ENCODE data around the gene ZNF580.

Gene ZNF580

DNA sequence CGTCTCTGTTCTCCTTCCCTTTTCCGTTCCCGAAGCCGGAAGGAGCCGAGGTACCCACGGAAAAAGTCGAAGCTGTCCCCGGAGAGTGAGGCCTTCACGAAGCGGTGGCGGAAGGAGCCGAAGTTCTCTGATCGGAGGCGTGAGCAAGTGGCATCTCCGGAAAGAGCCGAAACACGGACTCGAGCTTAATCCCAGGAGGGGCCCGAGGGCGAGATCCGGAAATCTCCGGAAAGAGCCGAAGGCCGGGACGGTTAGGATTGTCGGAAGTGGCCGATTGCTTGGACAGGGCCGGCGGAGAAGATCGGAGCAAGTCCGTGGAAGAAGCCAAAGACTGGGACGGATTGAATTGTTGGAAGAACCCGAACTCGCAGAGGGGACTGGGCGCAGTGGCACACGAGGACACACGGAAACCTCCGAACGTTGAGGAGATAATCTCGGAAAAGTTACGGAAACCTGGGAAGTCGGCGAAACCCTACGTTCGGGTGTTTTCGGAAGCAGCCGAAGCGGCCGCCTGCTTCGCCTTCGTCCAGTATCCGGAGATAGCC lies 13.6 kb downstream of the ZNF580 start:
- Mint-ChIP-seq H3K4me3 (peak overlapping the region; percentile 92), H3K27ac (peak overlapping the region; percentile 96), H3K27me3 (no peaks in the 10 kb centered on the region), H3K4me1 (ENCODE audit: low read depth) (peaks cover 29% of the 10 kb centered on the region), H3K36me3 (peaks cover 11% of the 10 kb centered on the region), H3K9me3 (ENCODE audit: low read depth) (no peaks in the 10 kb centered on the region)

DNA sequence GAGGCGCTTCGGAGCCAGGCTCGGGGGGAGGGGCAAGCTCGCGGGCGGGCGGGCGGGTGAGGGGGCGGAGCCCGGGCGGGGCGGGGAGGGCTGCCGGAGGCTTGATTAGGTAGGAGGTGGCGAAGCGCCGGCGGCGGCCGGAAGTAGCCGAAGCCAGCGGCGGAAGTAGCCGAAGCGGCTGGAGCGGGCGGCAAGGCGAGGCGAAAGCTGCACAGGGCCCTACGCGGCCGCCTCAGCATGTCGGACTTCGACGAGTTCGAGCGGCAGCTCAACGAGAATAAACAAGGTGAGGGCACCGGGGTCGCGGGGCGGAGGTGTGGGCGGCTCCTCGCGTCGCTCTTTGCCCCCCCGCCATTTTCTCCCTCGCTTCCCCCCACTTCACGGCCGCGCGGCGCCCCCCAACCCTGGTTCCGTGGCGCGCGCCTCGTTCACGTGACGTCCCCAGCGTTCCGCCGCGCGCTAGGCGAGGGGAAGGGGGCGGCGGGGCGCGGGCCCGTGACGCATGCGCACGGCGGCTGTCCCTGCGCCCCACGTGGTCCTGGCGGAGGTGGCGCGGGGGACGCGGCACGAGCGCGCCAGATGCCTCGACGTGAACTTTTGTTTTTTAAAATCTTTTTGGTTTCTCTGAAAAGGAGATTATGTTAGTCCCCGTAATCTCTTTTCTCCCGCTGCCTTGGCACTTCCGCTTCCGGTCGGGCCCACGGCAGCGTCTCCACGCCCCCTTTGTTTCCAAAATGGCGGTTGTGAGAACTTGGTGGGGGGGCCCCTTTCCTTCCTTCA lies 14.3 kb downstream of the ZNF580 start, which contains the start of gene U2AF2:
Gene U2AF2, plus strand, starts transcription at position 168 of the 780 bp plus-strand sequence. Its CDS starts 70 bp downstream, at position 238.
- Mint-ChIP-seq H3K36me3 (peaks cover 13% of the 10 kb centered on the region), H3K27ac (peak within 1 kb of the TSS; percentile 99), H3K27me3 (no peaks in the 10 kb centered on the region), H3K9me3 (ENCODE audit: low read depth) (no peaks in the 10 kb centered on the region), H3K4me3 (peak within 1 kb of the TSS; percentile 98), H3K4me1 (ENCODE audit: low read depth) (peaks cover 29% of the 10 kb centered on the region)

GRCh38 chr19:55655648-55656040 lies 14.8 kb downstream of the ZNF580 start:
- Mint-ChIP-seq H3K4me3 (peak overlapping the region; percentile 98), H3K27ac (peak overlapping the region; percentile 99), H3K9me3 (ENCODE audit: low read depth) (no peaks in the 10 kb centered on the region)

DNA sequence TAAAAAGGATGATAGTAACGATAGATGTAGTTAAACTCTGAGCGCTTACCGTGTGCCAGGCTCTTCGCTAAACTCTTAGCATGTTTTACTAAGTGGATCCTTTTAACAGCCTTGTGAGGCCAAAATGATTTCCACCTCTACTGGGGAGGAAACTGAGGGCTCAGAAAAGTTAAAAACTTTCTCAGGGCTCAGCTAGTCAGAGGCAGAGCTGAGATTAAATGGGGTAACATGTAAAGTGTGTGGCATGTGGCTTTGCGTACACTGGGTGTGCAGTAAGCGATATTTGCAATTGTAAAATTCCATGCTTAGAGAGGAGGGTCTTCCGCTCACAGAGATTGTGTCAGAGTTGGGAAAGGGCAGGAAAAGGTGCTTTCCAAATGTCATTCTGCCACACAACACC lies 15.8 kb downstream of the ZNF580 start:
- peaks cover 13% of the 10 kb centered on the region for H3K36me3 Mint-ChIP-seq
- H3K27me3 Mint-ChIP-seq, result no peaks in the 10 kb centered on the region

More at GRCh38 chr19:55655648-55656040, 14.8 kb downstream of the ZNF580 start:
- H3K4me1 Mint-ChIP-seq (ENCODE audit: low read depth), result peaks cover 23% of the 10 kb centered on the region
- no peaks in the 10 kb centered on the region for H3K27me3 Mint-ChIP-seq
- peaks cover 13% of the 10 kb centered on the region for H3K36me3 Mint-ChIP-seq

DNA sequence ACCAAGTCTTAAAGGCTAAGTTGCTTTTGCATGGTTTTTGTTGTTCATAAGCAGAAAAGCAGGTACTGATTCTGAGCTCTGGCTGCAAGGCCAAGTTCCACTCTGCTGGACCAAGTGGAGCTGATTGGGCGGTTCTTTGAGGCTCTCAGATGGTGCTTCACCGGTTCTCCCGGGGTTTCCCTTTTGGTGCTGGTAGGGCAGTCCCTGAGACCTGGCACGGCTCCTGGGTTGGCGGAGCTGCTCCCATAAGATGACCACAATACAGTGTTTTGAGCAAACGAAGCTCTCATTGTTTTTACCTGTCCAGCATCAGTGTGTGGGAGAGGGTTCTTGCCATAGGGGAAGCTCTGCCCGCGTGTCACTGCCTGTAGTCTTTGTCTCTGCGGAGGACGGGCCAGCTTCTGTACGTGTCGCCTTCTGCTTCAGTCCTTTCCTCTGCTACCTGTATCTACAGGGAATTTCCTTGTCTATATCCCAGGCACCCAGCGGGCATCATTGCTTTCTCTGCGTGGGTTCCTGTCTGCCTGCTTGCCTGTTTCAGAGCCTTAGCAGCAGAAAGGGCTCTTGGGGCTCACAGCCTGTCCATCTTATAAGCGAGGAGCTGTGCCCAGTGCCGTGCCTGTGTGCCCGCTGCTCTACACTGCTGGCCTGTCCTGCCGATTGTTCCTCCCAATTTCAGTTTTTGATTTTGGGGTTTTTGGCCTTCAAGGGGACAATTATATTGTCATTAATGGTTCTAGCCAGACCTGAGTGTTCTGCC lies 16.4 kb downstream of the ZNF580 start:
- Mint-ChIP-seq H3K4me3 (peak overlapping the region; percentile 98), H3K9me3 (ENCODE audit: low read depth) (no peaks in the 10 kb centered on the region), H3K27ac (peak overlapping the region; percentile 99), H3K36me3 (peaks cover 15% of the 10 kb centered on the region), H3K4me1 (ENCODE audit: low read depth) (peaks cover 24% of the 10 kb centered on the region), H3K27me3 (no peaks in the 10 kb centered on the region)

More for the DNA sequence above, 15.8 kb downstream of the ZNF580 start:
- peaks cover 21% of the 10 kb centered on the region for H3K4me1 Mint-ChIP-seq (ENCODE audit: low read depth)
- H3K9me3 Mint-ChIP-seq (ENCODE audit: low read depth), result no peaks in the 10 kb centered on the region
- H3K27ac Mint-ChIP-seq, result peak overlapping the region; percentile 99
- H3K4me3 Mint-ChIP-seq, result peak overlapping the region; percentile 98

DNA sequence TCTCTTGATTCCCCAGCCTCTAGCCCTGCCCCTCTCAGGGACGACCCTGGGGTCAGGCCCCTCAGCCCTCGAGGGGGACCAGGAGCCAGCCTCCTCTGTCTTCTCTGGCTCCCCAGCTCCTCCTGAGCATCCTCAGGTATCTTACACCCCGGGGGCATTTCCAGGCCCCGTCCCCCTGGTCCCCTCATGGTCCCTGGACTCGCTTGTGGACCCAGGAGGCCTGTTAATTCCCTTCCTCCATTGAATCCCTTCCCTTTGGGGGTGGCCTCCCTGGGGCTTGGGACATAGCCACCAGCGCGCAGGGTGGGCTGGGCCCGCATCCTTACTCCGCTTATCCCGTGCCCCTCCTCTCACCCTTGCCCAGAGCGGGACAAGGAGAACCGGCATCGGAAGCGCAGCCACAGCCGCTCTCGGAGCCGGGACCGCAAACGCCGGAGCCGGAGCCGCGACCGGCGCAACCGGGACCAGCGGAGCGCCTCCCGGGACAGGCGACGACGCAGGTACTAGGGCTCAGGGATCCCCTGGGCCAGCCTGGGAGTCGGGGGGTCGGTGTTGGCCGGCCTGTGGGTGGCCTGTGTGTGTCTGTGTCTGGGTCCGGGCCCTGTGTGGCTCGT lies 18.2 kb downstream of the ZNF580 start:
- H3K36me3 Mint-ChIP-seq, result peaks cover 15% of the 10 kb centered on the region
- no peak overlapping the region for H3K27ac Mint-ChIP-seq
- H3K4me3 Mint-ChIP-seq, result peak overlapping the region; percentile 98
- no peaks in the 10 kb centered on the region for H3K27me3 Mint-ChIP-seq
- H3K9me3 Mint-ChIP-seq (ENCODE audit: low read depth), result no peaks in the 10 kb centered on the region
- H3K4me1 Mint-ChIP-seq (ENCODE audit: low read depth), result peaks cover 36% of the 10 kb centered on the region

GRCh38 chr19:55659822-55660221 lies 19.0 kb downstream of the ZNF580 start:
- Mint-ChIP-seq H3K36me3 (peaks cover 15% of the 10 kb centered on the region), H3K27ac (peak overlapping the region; percentile 22), H3K4me1 (ENCODE audit: low read depth) (peaks cover 36% of the 10 kb centered on the region), H3K4me3 (peak overlapping the region; percentile 64), H3K9me3 (ENCODE audit: low read depth) (no peaks in the 10 kb centered on the region), H3K27me3 (no peaks in the 10 kb centered on the region)

GRCh38 chr19:55660404-55660803 lies 19.6 kb downstream of the ZNF580 start:
- Mint-ChIP-seq H3K4me3 (peak overlapping the region; percentile 20), H3K36me3 (peaks cover 15% of the 10 kb centered on the region), H3K27me3 (no peaks in the 10 kb centered on the region), H3K4me1 (ENCODE audit: low read depth) (peaks cover 36% of the 10 kb centered on the region), H3K9me3 (ENCODE audit: low read depth) (no peaks in the 10 kb centered on the region), H3K27ac (peak overlapping the region; percentile 34)

DNA sequence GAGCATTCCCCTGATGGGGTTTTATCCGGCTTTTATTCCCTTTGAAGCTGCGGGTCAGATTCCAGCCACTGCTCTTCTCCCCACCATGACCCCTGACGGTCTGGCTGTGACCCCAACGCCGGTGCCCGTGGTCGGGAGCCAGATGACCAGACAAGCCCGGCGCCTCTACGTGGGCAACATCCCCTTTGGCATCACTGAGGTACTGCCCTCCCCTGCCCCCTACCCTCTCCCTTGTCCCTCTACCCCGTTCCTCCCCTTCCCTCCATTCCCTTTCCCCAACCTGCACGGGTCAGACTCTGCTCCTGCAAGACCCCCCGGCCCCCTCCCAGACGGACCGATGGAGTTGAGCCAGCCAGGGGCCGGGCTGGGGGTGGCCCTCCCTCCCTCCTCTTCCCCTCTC lies 20.2 kb downstream of the ZNF580 start:
- Mint-ChIP-seq H3K36me3 (peaks cover 11% of the 10 kb centered on the region), H3K27ac (no peak overlapping the region), H3K9me3 (ENCODE audit: low read depth) (no peaks in the 10 kb centered on the region), H3K4me3 (no peak overlapping the region), H3K27me3 (no peaks in the 10 kb centered on the region), H3K4me1 (ENCODE audit: low read depth) (peaks cover 39% of the 10 kb centered on the region)

- H3K36me3 Mint-ChIP-seq, result peaks cover 5% of the 10 kb centered on the region
Measured at GRCh38 chr19:55661826-55662225, 21.0 kb downstream of the ZNF580 start.

GRCh38 chr19:55663846-55664536 lies 23.2 kb downstream of the ZNF580 start:
- H3K27ac Mint-ChIP-seq, result peak overlapping the region; percentile 50
- peaks cover 35% of the 10 kb centered on the region for H3K4me1 Mint-ChIP-seq (ENCODE audit: low read depth)
- no peaks in the 10 kb centered on the region for H3K9me3 Mint-ChIP-seq (ENCODE audit: low read depth)
- H3K27me3 Mint-ChIP-seq, result no peaks in the 10 kb centered on the region
- H3K4me3 Mint-ChIP-seq, result no peak overlapping the region
- peaks cover 5% of the 10 kb centered on the region for H3K36me3 Mint-ChIP-seq

More at GRCh38 chr19:55661826-55662225, 21.0 kb downstream of the ZNF580 start:
- H3K9me3 Mint-ChIP-seq (ENCODE audit: low read depth), result no peaks in the 10 kb centered on the region
- H3K27me3 Mint-ChIP-seq, result no peaks in the 10 kb centered on the region
- H3K4me3 Mint-ChIP-seq, result no peak overlapping the region
- peaks cover 45% of the 10 kb centered on the region for H3K4me1 Mint-ChIP-seq (ENCODE audit: low read depth)
- H3K27ac Mint-ChIP-seq, result no peak overlapping the region

DNA sequence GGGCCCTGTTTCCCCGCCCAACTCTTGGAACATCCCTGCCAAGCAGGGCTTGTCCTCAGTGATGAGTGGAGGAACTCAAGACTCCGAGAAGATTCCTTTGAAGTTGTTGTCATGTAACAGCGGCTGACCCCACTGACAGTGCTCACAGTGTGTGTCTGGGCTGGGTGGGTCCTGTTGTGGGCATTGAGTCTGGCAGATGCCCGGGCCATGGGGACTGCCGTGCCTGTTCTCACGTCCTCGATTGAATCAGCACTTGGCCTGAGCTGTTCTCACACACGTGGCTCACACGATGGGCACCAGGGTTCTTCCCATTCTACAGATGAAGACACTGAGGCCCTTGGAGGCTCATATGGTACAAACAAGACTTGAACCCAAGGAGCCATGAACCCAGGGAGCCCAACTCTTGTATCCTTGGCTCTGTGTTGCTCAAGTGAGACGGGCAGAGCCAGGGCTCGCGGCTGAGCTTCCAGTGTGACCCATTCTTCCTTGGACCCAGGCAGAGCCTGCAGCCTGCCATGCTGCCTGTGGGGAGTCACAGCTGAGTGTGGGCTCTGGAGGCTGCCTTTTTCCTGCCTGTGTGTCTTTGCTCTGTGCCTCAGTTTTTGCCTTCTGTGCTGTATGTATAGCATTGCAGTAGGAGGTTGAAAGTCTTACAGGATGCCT lies 25.7 kb downstream of the ZNF580 start:
- H3K9me3 Mint-ChIP-seq (ENCODE audit: low read depth), result no peaks in the 10 kb centered on the region
- peaks cover 43% of the 10 kb centered on the region for H3K4me1 Mint-ChIP-seq (ENCODE audit: low read depth)
- no peak overlapping the region for H3K27ac Mint-ChIP-seq
- H3K4me3 Mint-ChIP-seq, result no peak overlapping the region
- H3K36me3 Mint-ChIP-seq, result peaks cover 2% of the 10 kb centered on the region
- H3K27me3 Mint-ChIP-seq, result no peaks in the 10 kb centered on the region

GRCh38 chr19:55667006-55667381 lies 26.2 kb downstream of the ZNF580 start:
- no peaks in the 10 kb centered on the region for H3K27me3 Mint-ChIP-seq
- peaks cover under 1% of the 10 kb centered on the region for H3K36me3 Mint-ChIP-seq
- H3K4me1 Mint-ChIP-seq (ENCODE audit: low read depth), result peaks cover 42% of the 10 kb centered on the region
- no peak overlapping the region for H3K27ac Mint-ChIP-seq
- H3K9me3 Mint-ChIP-seq (ENCODE audit: low read depth), result no peaks in the 10 kb centered on the region
- H3K4me3 Mint-ChIP-seq, result no peak overlapping the region

DNA sequence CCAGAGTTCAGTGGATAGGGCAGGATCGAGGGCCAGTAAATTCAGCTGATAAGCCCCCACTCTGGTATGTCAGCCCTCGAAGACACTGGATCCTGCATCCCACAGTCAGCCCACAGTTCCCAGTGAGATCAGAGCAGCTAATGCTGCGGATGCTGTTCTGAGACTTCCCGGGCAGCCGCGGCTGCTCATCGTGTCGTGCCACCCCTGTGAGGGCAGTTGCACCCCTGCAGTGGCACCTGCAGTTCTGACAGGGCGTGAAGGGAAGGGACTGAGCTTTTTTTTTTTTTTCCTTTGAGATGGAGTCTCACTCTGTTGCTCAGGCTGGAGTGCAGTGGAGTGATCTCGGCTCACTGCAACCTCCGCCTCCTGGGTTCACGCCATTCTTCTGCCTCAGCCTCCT lies 26.7 kb downstream of the ZNF580 start:
- Mint-ChIP-seq H3K27ac (peak overlapping the region; percentile 16), H3K27me3 (no peaks in the 10 kb centered on the region), H3K4me1 (ENCODE audit: low read depth) (peaks cover 43% of the 10 kb centered on the region), H3K36me3 (no peaks in the 10 kb centered on the region), H3K9me3 (ENCODE audit: low read depth) (no peaks in the 10 kb centered on the region), H3K4me3 (no peak overlapping the region)

Measured in activated naive CD8-positive, alpha-beta T cell (primary cell).